ENCODE data around the gene PMFBP1.

PMFBP1 gene

DNA sequence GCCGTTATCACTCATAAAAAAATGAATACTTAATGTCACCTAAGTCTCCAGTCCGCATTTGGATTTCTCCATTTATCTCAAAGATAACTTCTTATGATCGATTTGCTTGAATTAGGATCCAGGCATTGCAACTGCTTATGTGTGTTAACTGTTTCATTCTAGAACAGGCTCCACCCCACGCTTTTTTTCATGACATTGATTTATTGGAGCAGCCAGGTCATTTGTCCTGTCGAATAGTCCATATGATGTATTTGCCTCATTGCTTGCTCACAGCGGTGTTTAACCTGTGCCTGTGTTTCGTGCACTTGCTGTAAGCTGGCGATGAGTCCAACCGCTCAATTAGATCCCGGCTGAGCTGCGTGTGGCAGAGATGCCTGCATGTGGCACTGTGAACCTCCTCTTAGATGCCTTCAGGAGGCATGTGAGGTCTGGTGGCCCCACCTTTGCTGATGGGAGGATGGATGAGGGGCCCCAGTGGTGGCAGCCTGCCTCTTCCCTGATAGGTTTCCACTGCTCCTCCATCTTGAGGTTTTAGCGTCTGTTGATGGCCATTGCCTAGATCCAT, 61.9 kb downstream of the PMFBP1 start:
- Histone ChIP-seq H3K4me3 (ENCODE audit: low read length) (no peak overlapping the region), H3K4me1 (ENCODE audit: control insufficient read depth, insufficient read depth, low read length) (no peaks in the 10 kb centered on the region), H3K36me3 (ENCODE audit: control insufficient read depth, insufficient read depth, low read length) (peaks cover 64% of the 10 kb centered on the region), H3K27ac (ENCODE audit: low read depth, low read length) (no peak overlapping the region), H3K9ac (ENCODE audit: low read length) (no peak overlapping the region), H3K27me3 (ENCODE audit: control insufficient read depth, insufficient read depth, low read length) (no peaks in the 10 kb centered on the region)

DNA sequence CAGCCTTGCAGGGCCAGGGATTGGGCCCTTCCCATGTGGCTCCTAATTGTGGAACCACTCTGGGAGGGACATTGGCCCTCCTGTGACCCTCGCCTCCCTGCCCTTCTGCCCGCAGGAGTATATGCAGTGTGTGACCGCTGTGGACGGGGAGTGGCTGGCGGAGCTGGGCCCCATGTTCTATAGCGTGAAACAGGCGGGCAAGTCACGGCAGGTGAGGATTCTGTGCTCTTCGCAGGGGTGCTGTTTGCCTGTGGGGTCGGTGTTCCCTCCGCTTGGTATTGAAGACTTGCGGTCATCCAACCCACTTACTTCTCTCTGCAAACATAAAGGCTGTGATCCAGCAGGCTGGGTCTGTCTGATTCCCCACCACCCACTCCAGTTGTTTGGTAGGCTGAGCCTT, 62.7 kb downstream of the PMFBP1 start:
- peaks cover 71% of the 10 kb centered on the region for H3K36me3 ChIP-seq (ENCODE audit: control insufficient read depth, insufficient read depth, low read length)
- no peak overlapping the region for H3K9ac ChIP-seq (ENCODE audit: low read length)
- no peak overlapping the region for H3K27ac ChIP-seq (ENCODE audit: low read depth, low read length)
- H3K4me1 ChIP-seq (ENCODE audit: control insufficient read depth, insufficient read depth, low read length): no peaks in the 10 kb centered on the region
- no peak overlapping the region for H3K4me3 ChIP-seq (ENCODE audit: low read length)
- H3K27me3 ChIP-seq (ENCODE audit: control insufficient read depth, insufficient read depth, low read length): no peaks in the 10 kb centered on the region

DNA sequence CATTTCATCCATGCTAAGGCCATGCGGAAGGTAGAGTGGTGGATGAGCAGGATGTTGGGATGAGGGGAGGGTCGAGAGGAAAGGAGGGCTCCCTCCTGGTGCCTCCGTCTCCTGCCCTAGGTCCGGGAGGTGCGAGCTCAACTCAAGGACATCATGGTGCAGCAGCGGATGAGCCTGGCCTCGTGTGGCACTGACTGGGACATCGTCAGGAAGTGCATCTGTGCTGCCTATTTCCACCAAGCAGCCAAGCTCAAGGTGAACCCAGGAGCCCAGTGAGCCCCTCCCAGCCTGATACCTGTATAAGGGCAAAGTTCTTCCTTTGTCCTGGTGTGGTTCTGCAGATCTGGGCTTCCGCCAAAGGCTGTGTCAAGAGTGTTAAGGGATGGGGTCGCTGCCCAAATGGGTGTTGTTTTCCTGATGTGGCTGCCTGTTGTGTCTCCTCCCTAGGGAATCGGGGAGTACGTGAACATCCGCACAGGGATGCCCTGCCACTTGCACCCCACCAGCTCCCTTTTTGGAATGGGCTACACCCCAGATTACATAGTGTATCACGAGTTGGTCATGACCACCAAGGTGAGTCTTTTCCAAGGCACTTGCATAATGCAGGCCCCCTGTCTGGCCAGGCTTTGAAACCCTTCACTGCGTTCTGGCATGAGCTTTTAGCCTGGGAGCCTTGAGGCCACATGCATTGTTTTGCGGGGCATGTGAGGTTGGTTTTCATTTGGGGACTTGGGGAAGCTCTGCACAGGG, 63.4 kb downstream of the PMFBP1 start:
- Histone ChIP-seq H3K27ac (ENCODE audit: low read depth, low read length) (no peak overlapping the region), H3K4me3 (ENCODE audit: low read length) (no peak overlapping the region), H3K4me1 (ENCODE audit: control insufficient read depth, insufficient read depth, low read length) (no peaks in the 10 kb centered on the region), H3K9ac (ENCODE audit: low read length) (no peak overlapping the region), H3K36me3 (ENCODE audit: control insufficient read depth, insufficient read depth, low read length) (peaks cover 79% of the 10 kb centered on the region), H3K27me3 (ENCODE audit: control insufficient read depth, insufficient read depth, low read length) (no peaks in the 10 kb centered on the region)

DNA sequence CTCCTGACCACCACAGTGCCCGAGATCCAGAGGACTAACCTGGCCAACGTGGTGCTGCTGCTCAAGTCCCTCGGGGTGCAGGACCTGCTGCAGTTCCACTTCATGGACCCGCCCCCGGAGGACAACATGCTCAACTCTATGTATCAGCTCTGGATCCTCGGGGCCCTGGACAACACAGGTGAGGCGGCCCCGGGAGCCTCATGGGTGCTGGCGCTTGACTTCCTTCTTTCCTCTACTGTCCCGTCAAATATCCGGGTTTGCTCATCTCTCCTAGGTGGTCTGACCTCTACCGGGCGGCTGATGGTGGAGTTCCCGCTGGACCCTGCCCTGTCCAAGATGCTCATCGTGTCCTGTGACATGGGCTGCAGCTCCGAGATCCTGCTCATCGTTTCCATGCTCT, 64.6 kb downstream of the PMFBP1 start:
- peaks cover 83% of the 10 kb centered on the region for H3K36me3 ChIP-seq (ENCODE audit: control insufficient read depth, insufficient read depth, low read length)
- no peak overlapping the region for H3K4me3 ChIP-seq (ENCODE audit: low read length)
- H3K27me3 ChIP-seq (ENCODE audit: control insufficient read depth, insufficient read depth, low read length): no peaks in the 10 kb centered on the region
- no peak overlapping the region for H3K9ac ChIP-seq (ENCODE audit: low read length)
- no peaks in the 10 kb centered on the region for H3K4me1 ChIP-seq (ENCODE audit: control insufficient read depth, insufficient read depth, low read length)
- H3K27ac ChIP-seq (ENCODE audit: low read depth, low read length): no peak overlapping the region

DNA sequence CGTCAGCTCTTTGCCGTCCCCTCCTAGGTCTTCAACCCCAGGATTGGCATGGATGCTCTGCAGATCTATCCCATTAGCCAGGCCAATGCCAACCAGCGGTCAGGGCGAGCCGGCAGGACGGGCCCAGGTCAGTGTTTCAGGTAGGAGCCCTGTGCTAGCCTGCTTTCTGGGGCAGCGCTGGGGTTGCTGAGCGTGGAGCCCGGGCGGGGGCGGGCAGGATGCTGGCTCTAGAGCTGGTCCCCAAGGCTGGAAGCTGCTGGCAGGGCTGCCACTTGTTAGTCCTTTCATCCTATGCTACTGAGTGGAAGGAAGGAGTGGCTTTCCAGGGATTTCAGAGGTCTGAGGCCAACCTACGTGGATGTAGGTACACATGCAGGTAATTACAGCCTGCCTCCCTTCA, 66.0 kb downstream of the PMFBP1 start:
- no peaks in the 10 kb centered on the region for H3K4me1 ChIP-seq (ENCODE audit: control insufficient read depth, insufficient read depth, low read length)
- H3K4me3 ChIP-seq (ENCODE audit: low read length): no peak overlapping the region

DNA sequence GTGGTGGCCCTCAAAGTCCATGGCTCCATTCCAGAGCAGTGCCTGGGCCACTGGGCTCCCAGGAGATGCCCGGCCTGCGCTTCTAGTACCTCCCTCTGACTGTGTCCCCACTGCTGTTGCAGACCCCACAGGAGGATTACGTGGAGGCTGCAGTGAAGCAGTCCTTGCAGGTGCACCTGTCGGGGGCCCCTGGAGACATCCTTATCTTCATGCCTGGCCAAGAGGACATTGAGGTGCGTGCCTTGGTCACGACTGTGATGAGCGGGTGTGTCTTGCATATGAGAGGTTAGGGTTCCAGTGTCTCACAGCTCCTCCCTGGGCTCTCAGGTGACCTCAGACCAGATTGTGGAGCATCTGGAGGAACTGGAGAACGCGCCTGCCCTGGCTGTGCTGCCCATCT, 67.0 kb downstream of the PMFBP1 start:
- Histone ChIP-seq H3K9ac (ENCODE audit: low read length) (no peak overlapping the region), H3K36me3 (ENCODE audit: control insufficient read depth, insufficient read depth, low read length) (peaks cover 85% of the 10 kb centered on the region), H3K4me1 (ENCODE audit: control insufficient read depth, insufficient read depth, low read length) (no peaks in the 10 kb centered on the region), H3K27me3 (ENCODE audit: control insufficient read depth, insufficient read depth, low read length) (no peaks in the 10 kb centered on the region), H3K4me3 (ENCODE audit: low read length) (no peak overlapping the region), H3K27ac (ENCODE audit: low read depth, low read length) (no peak overlapping the region)

More for the DNA sequence above, 66.0 kb downstream of the PMFBP1 start:
- H3K27ac ChIP-seq (ENCODE audit: low read depth, low read length): no peak overlapping the region
- no peaks in the 10 kb centered on the region for H3K27me3 ChIP-seq (ENCODE audit: control insufficient read depth, insufficient read depth, low read length)
- no peak overlapping the region for H3K9ac ChIP-seq (ENCODE audit: low read length)
- peaks cover 84% of the 10 kb centered on the region for H3K36me3 ChIP-seq (ENCODE audit: control insufficient read depth, insufficient read depth, low read length)

DNA sequence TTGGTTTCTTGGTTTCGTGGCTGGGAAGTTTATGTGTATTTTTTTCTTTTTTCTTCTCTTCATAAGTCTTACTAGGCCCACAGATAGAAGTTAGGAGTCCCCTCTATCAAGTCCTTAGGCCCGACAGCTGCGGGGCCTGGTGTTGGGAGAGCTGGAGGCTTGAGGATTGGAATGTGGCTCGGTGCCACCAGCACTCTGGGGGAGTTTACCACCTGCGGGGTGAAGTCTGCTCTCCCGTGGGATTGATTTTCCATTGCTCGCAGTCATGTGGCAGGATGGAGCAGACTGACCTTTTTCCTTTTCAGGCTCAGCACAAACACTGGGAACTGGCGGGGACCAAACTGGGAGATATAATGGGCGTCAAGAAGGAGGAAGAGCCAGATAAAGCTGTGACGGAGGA, 70.8 kb downstream of the PMFBP1 start:
- Histone ChIP-seq H3K4me3 (ENCODE audit: low read length) (no peak overlapping the region), H3K36me3 (ENCODE audit: control insufficient read depth, insufficient read depth, low read length) (peaks cover 82% of the 10 kb centered on the region), H3K4me1 (ENCODE audit: control insufficient read depth, insufficient read depth, low read length) (no peaks in the 10 kb centered on the region), H3K27me3 (ENCODE audit: control insufficient read depth, insufficient read depth, low read length) (no peaks in the 10 kb centered on the region), H3K27ac (ENCODE audit: low read depth, low read length) (no peak overlapping the region), H3K9ac (ENCODE audit: low read length) (no peak overlapping the region)

DNA sequence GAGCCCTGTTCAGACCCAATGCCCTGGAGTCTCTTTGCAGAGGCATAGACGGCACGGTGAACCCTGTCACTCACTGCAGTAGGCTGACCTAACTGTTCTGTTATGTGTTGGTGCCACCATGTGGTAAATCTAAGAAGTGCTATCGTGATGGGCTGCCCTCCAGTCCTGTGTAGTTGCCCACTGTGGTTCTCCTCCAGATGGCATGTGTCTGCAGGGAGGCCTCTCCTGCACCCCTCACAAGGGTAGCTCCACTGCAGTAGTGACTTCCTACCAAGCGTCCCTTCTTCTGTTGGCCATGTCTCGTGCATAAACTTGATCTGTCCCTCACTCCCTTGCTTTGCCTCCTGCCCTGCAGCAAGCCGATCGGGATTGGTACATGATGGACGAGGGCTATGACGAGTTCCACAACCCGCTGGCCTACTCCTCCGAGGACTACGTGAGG, 72.6 kb downstream of the PMFBP1 start:
- Histone ChIP-seq H3K4me3 (ENCODE audit: low read length) (no peak overlapping the region), H3K27ac (ENCODE audit: low read depth, low read length) (no peak overlapping the region), H3K27me3 (ENCODE audit: control insufficient read depth, insufficient read depth, low read length) (no peaks in the 10 kb centered on the region), H3K36me3 (ENCODE audit: control insufficient read depth, insufficient read depth, low read length) (peaks cover 67% of the 10 kb centered on the region), H3K9ac (ENCODE audit: low read length) (no peak overlapping the region), H3K4me1 (ENCODE audit: control insufficient read depth, insufficient read depth, low read length) (peaks cover 11% of the 10 kb centered on the region)

DNA sequence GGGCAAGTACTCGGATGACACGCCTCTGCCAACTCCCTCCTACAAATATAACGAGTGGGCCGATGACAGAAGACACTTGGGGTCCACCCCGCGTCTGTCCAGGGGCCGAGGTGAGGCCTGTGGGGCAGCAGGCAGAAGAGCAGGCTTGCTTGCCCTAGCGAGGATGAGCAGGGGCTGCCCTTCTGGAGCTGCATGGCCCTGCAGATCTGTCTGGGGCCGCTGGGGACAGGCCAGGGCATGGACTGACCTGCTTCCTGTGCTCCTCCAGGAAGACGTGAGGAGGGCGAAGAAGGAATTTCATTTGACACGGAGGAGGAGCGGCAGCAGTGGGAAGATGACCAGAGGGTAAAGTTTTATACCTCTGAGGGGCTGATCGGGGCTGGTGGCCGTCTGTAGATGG, 73.0 kb downstream of the PMFBP1 start:
- no peaks in the 10 kb centered on the region for H3K27me3 ChIP-seq (ENCODE audit: control insufficient read depth, insufficient read depth, low read length)
- H3K36me3 ChIP-seq (ENCODE audit: control insufficient read depth, insufficient read depth, low read length): peaks cover 63% of the 10 kb centered on the region
- H3K9ac ChIP-seq (ENCODE audit: low read length): no peak overlapping the region
- H3K27ac ChIP-seq (ENCODE audit: low read depth, low read length): no peak overlapping the region
- H3K4me1 ChIP-seq (ENCODE audit: control insufficient read depth, insufficient read depth, low read length): peaks cover 13% of the 10 kb centered on the region
- H3K4me3 ChIP-seq (ENCODE audit: low read length): no peak overlapping the region

DNA sequence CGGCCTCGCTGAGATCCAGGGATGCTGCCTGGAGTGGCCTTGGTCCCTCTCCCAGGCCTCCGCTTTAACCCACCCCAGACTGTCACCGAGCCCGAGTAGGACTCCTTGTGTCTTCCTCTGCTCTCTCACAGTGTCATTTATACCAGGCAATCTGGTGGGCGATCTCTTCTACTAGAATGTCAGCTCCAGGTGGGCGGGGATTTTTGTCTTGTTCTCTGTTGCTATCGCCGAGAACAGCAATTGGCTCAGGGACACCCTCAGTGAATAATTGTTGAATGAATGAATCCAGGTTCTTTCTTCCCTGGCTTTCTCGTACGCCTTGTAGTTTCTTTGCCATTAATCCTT, 77.7 kb downstream of the PMFBP1 start:
- H3K9ac ChIP-seq (ENCODE audit: low read length): peak overlapping the region; percentile 81
- peak overlapping the region; percentile 93 for H3K27ac ChIP-seq (ENCODE audit: low read depth, low read length)
- no peaks in the 10 kb centered on the region for H3K27me3 ChIP-seq (ENCODE audit: control insufficient read depth, insufficient read depth, low read length)
- peaks cover 22% of the 10 kb centered on the region for H3K36me3 ChIP-seq (ENCODE audit: control insufficient read depth, insufficient read depth, low read length)
- H3K4me3 ChIP-seq (ENCODE audit: low read length): peak overlapping the region; percentile 99
- H3K4me1 ChIP-seq (ENCODE audit: control insufficient read depth, insufficient read depth, low read length): peaks cover 18% of the 10 kb centered on the region

DNA sequence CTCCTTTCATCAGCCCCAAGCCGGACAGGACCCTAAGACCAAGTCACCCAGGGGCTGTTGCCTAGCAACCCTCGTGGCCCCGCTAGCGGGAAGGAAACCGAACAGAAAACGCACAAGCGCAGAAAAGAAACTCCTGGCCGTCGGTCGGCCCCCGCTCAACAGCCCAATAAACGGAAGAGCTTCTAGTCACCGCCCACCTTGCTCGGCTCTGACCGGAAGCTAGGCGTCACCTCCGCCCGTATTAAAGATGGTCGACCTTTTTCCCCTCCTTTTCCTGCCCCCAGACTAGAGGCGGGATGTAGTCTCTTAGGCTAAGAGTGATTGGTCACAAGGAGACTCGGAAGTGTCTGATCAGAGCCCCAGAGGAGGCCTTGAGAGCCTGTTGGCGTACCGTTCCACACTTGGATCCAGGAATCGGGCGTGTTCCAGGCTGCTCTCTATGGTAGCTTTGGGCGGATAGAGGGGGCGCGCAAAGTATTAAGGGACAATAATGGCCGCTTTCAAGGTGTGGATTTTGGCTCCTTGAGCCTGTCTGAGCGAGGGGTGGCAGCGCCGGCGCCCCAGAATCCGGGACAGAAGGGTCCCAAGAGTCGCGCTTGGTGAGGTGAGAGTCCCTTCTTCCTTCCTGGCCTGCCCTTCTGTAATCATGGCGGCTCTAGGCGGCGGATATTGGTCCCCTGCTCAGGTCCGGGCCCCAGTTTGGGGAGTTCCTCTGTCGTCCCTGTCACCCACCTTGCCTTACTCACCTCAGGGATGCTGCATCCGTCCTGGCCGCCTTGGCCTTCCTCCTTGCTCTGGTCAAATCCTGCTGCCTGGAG, 78.3 kb downstream of the PMFBP1 start, which contains the start of the genes DHX38 and TXNL4B:
DHX38 (plus strand) TSS at position 400 of the 818 bp plus-strand sequence. CDS start 2,311 bp downstream, outside the sequence.
TXNL4B (minus strand) TSS at position 173 of the 818 bp plus-strand sequence. CDS start 2,871 bp downstream, outside the sequence.
- Histone ChIP-seq H3K9ac (ENCODE audit: low read length) (peak within 1 kb of the TSS; percentile 81), H3K27me3 (ENCODE audit: control insufficient read depth, insufficient read depth, low read length) (no peaks in the 10 kb centered on the region), H3K4me1 (ENCODE audit: control insufficient read depth, insufficient read depth, low read length) (peaks cover 18% of the 10 kb centered on the region), H3K27ac (ENCODE audit: low read depth, low read length) (peak within 1 kb of the TSS; percentile 93), H3K4me3 (ENCODE audit: low read length) (peak within 1 kb of the TSS; percentile 99), H3K36me3 (ENCODE audit: control insufficient read depth, insufficient read depth, low read length) (peaks cover 23% of the 10 kb centered on the region)

DNA sequence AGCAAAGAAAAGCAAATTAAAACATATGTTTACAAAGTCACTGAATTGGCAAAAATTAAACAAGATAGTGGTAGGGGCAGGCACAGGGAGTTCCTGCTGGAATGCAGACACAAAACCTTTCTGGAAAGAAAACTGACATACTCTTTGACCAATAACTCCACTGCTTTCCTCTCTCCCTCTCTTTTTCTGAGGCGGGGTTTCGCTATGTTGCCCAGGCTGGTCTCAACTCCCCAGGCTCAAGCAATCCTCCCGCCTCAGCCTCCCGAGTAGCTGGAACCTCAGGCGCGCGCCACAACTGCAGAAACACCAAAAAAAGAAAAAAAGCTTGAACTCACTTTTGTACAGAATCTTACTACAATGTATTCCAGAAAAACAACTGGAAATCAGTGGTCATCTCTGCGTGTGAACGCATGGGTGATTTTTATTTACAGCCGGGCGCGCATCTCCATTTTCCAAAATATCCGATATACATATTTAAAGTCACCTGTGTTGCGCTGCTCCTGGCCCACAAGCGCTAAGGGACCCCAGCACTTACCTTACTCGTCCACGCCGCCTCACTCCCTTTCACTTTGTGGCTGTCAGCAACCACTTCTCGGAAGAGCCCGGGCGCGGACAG, 79.0 kb downstream of the PMFBP1 start:
- peak overlapping the region; percentile 93 for H3K4me3 ChIP-seq (ENCODE audit: low read length)
- peaks cover 18% of the 10 kb centered on the region for H3K4me1 ChIP-seq (ENCODE audit: control insufficient read depth, insufficient read depth, low read length)
- H3K36me3 ChIP-seq (ENCODE audit: control insufficient read depth, insufficient read depth, low read length): peaks cover 24% of the 10 kb centered on the region
- no peaks in the 10 kb centered on the region for H3K27me3 ChIP-seq (ENCODE audit: control insufficient read depth, insufficient read depth, low read length)
- peak overlapping the region; percentile 57 for H3K9ac ChIP-seq (ENCODE audit: low read length)
- H3K27ac ChIP-seq (ENCODE audit: low read depth, low read length): peak overlapping the region; percentile 88

Measured in rectal smooth muscle tissue (tissue), 1 donor.